HG02678 (cell line): ENCODE measurements around the gene NOC4L.
"Not testable (repeated sequence)": the region's sequence is repeated elsewhere in the genome, so short reads cannot be mapped to it uniquely, and the experiment has no call there.

Experiments
- ATAC-seq: cut with Tn5 transposase; IDR thresholded peaks from one replicate; pipeline ENCODE4 v1.9.1; 2021; ENCODE audit warnings: mild to moderate bottlenecking, moderate library complexity; ENCODE audit not compliant: unreplicated experiment

NOC4L gene

DNA sequence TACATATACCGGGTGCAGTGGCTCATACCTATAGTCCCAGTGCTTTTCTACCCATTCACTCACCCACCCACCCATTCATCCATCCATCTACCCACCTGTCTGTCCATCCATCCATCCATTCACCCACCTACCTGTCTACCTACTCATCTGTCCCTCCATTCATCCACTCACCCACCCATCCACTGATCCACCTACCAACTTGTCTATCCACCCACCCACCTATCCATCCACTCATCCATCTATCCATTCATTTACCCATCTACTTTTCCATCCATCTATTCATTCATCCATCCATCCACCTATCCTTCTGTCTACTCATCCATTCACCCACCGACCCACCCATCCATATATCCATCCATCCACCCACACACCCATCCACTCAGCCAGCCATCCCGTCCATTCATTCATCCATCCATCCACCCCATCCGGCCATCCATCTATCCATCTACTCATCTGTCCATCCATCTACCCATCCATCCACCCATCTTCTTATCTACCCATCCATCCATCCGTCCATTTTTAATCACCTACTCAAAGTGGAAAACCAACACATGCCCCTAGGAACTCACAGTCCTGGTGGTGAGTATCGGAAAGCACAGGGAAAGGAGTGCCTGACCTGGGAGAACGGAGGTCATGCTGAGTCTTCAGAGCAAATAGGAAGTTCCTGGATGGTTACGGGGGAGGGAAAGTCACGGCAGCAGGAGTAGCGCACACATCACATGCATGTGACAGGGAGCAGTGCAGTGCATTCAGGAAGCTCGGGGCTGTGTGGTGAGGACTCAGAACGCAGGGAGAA is 20.1 kb upstream of the NOC4L start:
- ATAC-seq: no peak

DNA sequence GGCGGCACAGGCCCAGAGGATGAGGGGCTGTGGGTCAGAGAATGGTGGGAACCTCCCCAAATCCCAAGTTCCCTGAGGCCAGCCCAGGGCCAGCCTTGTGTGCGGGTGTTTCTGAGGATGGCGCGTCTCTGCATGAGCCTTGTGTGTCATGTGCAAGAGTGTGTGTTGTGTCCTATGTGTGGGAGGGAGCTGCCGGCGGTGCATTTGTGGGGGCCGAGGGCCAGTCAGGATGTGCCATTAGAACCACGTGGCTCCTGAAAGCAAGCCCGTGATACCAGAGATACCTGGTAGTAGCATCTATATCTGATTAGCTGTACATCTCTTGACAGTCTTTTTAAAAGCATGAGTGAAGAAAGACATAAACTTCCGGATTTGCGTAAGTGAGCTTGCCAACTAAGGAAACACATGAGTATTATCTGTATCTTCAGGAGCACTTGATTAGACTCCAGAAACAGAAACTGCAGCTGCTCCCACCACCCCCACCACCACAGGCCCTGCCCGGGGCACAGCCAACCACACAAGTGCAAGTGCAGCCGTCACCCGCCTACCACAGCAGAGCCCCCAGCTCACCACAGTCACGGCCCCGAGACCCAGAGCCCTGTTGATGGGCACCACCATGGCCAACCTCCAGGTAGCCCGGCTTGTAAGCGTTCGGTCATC is 19.4 kb upstream of the NOC4L start:
- ATAC-seq: no peak

DNA sequence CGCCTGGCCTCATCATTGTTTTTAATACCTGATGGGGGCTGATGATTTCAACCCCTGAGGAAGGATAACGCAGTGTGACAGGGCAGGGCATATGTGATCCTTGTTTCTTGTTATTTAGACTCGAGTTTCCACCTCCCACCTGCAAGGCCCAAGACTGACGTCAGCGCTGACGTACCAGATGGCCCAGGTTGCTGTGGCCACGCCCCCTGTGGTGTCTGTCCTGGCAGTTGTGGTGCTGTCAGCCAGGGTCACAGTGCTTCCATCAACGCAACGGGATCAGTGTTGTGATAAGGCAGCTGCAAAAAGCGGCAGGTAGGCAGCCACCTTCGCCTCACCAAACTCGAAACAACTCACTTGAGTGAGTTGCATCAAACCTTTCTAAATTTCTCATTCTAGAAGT is 18.5 kb upstream of the NOC4L start:
- ATAC-seq: no peak

- no peak for ATAC-seq
Measured at GRCh38 chr12:132127041-132127440, 17.2 kb upstream of the NOC4L start.

- no peak for ATAC-seq
Measured at GRCh38 chr12:132129007-132129406, 15.2 kb upstream of the NOC4L start.

DNA sequence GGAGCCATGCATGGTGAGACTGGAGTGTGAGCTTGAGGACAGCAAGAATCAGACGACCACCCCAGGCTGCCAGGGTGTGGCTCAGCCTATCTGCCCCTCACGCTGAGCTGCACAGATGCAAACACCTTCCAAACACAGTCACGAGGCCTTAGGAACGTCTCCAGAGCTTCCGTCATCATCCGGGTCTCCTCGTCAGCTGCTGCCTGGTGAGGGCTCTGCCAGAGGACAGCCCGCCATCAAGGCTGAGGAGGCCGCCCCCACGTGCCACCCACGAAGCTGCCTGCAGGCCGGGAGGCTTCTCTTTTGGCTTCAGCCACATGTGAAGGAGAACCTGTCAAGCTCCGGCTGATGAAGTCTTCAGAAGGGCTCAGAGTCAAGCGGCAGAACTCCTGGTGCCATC is 13.6 kb upstream of the NOC4L start:
- ATAC-seq: no peak

DNA sequence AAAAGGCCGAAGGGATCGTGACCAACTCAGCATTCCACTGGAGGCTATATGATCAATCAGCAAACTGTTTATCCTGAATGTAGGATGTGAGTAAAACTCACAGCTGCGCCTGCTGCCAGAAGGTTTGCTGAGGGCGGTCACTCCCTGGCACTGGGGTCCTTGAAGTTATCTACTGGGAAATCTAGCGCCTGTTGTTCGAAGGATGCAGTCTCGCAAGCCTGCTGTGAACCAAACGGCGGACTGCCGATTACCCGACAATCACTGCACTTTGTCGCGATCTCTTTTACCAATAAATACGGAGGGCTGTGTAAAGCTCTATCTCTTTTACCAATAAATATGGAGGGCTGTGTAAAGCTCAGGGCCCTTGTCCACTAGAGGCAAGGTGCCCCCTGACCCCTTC is 13.0 kb upstream of the NOC4L start:
- no peak for ATAC-seq

GRCh38 chr12:132131952-132132351 is 12.3 kb upstream of the NOC4L start:
- no peak for ATAC-seq

DNA sequence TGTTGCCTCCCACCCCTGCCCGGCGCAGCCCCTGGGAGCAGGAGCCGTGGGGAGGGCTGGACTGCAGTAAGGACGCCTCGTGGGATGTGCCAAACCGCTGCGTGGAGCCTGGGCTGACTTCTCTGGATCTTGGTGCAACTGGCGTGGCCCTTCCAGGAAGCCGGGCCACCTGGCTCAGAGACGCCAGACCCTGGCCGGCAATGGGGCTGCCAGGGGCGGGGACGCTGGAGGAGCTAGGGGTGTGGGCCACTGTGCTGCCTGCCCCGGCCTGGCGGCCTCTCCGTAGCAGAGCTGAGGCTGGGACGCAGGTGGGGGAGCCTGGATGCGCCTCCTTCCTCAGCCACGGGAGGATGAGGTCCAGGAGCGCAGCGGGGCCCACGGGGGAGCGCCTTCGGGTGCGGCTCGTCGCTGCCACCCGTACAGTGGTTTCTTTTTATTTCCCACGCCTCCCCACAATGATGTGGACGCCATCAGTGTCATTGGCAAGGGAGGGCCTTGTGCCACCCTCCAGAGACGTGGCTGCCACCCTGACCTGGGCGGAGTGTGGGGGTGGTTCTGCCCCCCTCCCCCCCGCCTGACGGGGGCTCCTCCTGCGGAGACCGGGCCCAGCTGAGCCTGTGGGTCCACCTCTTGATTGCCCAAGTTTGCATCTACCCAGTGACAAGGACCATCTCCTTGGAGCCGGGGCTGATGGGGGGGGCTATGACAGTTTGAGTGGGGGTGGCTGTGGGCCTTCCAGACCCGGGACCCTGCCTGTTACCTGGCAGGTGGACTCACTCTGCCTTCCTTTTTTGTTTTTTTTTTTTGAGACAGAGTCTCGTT is 11.4 kb upstream of the NOC4L start:
- no peak for ATAC-seq

- no peak for ATAC-seq
Measured at GRCh38 chr12:132133952-132134652, 10.2 kb upstream of the NOC4L start.

DNA sequence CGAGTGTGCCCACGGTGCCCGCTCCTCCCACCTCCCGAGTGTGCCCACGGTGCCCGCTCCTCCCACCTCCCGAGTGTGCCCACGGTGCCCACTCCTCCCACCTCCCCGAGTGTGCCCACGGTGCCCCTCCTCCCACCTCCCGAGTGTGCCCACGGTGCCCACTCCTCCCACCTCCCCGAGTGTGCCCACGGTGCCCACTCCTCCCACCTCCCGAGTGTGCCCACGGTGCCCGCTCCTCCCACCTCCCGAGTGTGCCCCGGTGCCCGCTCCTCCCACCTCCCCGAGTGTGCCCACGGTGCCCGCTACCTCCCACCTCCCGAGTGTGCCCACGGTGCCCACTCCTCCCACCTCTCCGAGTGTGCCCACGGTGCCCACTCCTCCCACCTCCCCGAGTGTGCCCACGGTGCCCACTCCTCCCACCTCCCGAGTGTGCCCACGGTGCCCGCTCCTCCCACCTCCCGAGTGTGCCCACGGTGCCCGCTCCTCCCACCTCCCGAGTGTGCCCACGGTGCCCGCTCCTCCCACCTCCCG is 9.5 kb upstream of the NOC4L start:
- not testable (repeated sequence) for ATAC-seq

DNA sequence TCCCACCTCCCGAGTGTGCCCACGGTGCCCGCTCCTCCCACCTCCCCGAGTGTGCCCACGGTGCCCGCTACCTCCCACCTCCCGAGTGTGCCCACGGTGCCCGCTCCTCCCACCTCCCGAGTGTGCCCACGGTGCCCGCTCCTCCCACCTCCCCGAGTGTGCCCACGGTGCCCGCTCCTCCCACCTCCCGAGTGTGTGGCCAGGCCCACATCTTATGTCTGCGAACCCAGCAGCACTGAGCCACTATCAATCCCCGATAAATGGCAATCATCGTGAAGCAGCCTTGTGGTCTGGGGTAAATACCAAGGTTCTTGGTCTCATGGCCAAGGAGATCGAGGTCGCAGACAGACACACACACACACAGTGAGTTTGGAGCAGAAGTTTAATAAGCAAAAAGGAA is 8.0 kb upstream of the NOC4L start:
- not testable (repeated sequence) for ATAC-seq

DNA sequence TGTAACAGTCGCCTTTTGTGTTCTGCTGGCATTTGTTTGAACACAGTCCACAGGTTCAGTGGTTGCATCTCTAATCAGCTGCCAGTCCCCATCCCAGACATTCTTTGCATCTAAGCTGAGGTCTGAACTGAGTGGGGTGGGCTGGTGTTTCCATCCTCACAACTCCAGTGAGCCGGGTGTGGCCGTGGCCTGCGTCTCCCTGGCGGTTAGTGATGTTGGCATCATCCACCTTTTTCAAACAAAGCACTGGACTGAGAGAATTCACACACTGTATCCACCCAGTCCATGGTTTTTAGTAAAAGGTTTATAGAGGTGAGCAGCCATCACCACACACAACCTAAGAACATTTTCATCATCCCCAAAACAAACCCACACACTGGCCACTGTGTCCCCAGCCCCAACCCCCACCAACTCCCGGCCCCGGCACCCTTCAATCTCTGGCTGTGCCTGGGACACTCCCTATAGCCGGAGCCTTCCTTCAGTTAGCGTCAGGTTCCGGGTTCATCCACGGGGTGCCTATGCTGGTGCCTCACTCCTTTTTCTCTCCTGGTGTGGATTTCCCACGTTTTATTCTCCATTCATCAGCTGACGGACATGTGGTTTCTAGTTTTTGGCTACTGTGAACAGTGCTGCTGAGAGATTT is 6.7 kb upstream of the NOC4L start:
- no peak for ATAC-seq

DNA sequence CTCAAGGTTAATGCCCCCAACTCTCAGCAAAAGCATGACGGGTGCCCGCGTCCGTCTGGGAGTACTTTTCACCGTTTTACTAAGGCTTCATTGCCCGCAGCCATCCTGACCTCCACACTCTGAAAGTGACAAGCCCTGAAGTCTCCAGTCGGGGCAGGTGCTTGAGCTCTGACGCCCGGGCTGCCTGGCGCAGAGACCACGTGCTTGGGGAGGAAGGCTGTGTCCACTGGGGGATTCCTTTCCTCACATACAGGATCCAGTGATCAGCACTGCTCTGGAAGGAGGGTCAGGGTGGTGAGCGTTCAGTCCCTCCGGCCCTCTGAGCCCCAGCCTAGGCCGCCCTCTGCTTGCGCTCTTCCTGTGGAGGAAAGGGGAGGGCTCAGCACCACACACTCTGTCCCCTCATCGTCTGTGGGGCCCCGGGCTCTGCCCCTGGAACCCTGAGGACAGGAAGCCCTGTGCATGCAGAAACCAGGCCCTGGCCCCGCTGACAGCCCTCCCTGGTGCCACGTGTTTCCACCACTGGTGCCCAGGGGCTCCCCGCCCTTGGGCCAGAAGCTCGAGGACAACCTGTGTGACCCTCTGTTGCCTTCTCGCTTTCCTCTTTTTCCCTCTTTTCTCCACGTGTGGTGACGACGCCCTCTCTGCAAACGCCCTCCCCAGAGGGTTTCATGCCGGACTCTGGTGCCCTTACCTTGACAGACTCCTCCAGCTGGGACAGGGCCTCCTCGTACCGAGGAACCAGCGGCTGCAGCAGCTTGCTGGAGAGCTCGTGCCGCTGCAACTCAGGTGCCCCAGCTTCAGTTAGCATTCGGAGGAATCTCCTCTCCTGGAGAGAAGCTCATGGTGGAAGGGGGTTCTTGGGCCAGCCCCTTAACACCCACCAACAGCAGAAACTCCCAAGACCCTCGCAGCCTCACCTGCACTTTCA is 5.1 kb upstream of the NOC4L start:
- no peak for ATAC-seq

DNA sequence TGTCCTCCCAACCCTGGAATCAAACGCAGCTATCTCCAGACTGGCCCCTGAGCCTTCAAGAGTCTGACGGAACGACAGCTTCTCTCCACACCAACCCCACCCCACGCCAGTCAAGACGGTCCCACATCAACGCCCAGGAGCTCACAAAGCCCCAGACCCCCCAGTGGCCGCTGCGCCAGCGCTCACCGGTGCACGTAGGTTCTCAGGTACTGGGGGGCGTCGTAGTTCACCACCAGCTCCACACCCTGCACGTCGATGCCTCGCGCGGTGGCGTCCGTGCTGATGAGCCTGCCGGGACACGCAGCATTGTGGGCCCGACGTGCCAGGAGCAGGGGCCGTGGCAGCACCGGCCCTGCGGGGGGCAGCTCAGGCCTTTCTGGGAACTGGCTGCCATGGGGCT is 4.3 kb upstream of the NOC4L start:
- ATAC-seq: no peak

GRCh38 chr12:132140501-132140900 is 3.8 kb upstream of the NOC4L start:
- ATAC-seq: no peak

DNA sequence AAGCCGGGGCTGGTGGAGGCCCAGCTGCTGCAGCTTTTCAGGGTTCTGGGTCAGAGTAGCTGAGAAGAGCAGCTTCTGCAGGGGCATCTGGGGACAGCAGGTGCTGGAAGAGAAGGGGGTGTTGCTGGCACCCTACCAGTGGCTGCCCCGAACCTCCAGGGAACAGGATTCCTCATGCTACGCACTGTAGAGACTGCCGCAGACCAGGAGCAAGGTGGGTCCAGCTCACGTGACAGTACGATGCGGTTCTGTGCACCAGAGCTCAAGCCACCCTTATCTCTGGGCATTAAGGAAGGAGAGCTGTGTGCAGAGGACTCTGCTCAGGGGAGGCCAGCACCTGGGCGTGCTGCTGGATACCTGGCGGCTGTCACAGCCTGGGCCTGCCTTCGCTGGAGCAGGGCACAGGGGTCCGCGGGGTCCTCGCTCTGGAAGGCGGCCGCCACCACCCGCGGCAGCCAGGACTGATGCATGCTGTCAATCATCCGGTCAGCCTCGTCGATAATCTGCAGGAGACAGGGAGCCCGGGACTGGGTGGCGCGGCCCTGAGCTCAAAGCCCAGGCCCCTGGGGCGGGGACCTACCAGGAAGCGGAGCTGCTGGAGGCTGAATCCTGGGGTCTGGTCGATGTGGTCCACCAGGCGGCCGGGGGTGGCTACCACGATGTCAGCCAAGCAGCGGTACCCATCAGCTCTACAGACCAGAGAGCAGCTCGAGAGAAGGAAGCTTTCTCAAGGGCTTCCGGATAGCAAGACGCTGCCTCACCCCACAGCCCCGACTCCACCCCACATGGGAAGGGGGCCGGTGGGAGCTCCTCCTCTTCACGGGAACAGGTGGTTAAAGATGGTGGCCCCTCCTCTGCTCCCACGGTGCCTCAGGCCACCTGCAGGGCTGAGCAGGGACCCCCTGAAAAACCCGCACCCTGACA is 3.1 kb upstream of the NOC4L start:
- no peak for ATAC-seq

- no peak for ATAC-seq
Measured at GRCh38 chr12:132141976-132142678, 2.1 kb upstream of the NOC4L start.
